HG03097 (cell line): ENCODE measurements around the gene SLC6A5.
A peak's percentile ranks its signal among the peaks of the same experiment; 100 is the strongest.

Source experiments
- ATAC-seq: cut with Tn5 transposase; IDR thresholded peaks from one replicate; pipeline ENCODE4 v1.9.1; 2021; ENCODE audit not compliant: unreplicated experiment, low FRiP score

Gene SLC6A5

GRCh38 chr11:20596205-20597153, 2.9 kb upstream of the SLC6A5 start:
- no peak for ATAC-seq

GRCh38 chr11:20597154-20597679, 2.2 kb upstream of the SLC6A5 start:
- no peak for ATAC-seq

DNA sequence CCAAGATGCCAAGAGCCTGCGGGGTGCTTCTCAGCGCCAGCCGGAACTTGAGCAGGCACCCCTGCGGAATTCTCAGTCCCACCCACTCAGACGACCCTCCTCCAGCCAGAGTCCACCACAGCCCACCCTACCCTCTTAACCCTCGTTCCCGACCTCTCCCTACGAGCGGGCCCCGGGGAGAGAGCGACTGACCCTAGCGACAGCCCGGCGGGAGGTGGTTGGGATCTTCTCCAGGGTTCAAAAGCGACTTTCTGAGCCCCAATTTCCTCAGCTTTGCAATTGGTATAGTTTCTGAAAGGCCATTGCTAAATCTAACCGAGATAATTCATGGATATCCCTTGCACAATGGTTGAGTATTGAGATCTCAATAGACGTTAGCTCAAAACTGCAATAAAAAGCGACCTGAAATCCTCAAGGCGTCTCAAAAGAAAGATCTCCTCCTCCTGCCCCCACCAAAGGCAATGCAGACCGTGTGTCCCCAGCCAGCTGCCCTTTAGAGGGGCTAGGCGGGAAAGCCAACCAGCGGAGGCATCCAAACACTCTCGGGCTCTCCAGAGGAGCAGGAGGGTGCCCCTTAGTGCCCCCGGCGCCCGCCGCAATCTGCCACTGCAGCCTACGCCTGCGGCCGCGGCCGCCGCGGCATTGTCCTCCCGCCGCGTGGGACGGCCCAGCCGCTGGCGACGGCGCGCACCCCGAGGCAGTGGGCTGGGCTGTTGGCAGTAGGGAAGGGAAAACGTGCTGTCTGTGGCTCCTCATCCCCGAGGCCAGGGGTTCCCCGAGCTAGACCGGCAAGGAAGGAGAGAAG, 1.5 kb upstream of the SLC6A5 start:
- ATAC-seq, result no peak

DNA sequence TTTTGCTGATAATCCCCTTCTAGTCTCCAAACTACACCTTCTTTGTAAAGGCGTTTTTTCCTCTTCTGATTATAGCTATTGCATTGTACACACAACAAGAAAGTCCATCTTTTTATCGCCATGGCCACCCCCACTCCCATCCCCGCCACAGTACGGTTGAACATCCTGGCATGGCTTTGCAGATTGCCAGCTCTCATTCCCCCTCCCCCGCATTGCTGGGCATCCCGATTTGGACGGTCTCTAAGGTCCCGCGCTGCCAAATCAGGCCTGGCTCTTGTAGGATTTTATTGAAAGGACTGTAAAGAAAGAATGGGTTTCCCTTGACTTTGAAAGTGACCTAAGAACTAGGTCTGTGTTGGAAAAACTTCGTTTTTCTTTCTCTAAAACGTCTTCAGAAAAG, 916 bp upstream of the SLC6A5 start:
- no peak for ATAC-seq

DNA sequence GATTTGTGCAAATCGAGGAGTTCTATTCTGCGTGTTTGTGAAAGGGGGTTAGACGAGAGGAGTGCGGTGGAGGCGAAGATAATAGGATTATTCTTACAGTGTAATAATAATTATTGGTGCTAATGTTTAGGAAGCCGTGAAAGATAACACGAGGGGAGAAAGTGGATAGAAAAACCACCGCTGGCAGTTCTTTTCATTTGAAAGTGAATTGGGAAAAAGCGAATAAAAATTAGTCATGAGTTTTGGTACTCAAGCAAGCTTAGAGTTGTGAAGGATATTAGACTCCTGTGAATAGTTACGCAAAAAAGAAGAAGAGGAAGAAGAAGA, 575 bp downstream of the SLC6A5 start:
- ATAC-seq, result no peak

DNA sequence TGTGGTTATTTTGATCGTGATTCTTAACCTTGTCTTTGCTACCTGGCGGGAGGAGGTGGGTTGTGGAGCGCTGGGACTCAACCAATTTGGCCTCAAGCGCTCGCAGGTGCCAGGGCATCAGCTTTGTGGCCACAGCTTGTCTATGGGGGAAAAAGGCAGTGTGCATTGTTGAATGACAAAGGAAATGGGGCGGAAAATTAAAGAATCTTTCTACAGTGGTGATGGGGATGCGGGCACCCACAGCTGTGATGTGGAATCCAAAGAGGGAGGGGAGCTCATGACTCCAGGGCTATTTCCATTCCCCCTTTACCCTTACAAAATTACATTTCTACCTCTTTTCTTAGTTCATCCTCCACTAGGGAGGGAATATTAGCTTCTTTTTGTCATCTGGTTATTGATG, 1.1 kb downstream of the SLC6A5 start:
- no peak for ATAC-seq

GRCh38 chr11:20601221-20601914, 2.0 kb downstream of the SLC6A5 start:
- ATAC-seq, result no peak

DNA sequence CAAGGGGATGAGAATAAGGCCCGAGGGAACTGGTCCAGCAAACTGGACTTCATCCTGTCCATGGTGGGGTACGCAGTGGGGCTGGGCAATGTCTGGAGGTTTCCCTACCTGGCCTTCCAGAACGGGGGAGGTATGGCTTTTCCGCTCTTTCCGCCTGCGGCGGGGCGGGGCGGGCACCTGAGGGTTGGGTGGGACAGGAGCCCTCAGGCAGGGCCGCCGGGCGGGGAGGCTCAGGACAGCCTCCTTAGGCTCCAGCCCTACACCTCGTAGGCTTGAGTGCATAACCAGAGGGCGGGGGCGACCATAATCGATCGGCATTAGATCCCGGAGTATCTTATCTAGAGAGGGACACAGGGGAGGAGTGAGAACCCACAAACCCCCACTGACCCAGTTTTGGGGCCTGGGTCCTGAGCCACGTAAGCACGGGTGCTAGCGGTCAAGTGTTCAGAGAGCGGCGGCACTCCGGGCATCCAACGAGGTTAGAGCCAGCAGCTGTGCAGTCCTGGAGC, 4.9 kb downstream of the SLC6A5 start:
- ATAC-seq, result no peak

- no peak for ATAC-seq
These were observed 5.6 kb downstream of the SLC6A5 start for GRCh38 chr11:20604864-20605601.

DNA sequence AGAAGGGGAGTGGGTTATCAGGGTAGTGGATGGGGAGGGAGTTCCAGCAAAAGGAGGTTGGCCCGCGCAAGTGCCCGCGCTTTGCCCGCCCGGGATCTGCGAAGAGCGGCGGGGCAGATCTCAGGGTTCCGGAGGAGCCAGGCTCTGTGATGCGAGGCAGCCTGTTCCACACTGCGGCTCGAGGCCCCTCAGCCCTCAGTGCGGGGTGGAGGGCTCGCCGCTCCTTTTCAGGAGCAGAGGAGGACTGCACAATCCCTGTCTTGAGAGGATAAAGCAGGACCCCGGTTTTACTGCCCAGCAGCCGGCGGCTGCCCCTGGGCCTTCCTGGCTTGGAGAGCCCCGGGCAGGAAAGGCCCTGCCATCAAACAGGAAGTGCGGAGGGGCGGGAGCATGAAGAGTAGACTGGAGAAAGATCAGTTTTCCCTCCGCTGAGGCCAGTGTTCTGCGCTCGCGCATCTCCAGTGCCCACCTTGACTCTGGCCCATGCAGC, 6.2 kb downstream of the SLC6A5 start:
- ATAC-seq, result no peak

GRCh38 chr11:20608934-20609333, 9.5 kb downstream of the SLC6A5 start:
- no peak for ATAC-seq

DNA sequence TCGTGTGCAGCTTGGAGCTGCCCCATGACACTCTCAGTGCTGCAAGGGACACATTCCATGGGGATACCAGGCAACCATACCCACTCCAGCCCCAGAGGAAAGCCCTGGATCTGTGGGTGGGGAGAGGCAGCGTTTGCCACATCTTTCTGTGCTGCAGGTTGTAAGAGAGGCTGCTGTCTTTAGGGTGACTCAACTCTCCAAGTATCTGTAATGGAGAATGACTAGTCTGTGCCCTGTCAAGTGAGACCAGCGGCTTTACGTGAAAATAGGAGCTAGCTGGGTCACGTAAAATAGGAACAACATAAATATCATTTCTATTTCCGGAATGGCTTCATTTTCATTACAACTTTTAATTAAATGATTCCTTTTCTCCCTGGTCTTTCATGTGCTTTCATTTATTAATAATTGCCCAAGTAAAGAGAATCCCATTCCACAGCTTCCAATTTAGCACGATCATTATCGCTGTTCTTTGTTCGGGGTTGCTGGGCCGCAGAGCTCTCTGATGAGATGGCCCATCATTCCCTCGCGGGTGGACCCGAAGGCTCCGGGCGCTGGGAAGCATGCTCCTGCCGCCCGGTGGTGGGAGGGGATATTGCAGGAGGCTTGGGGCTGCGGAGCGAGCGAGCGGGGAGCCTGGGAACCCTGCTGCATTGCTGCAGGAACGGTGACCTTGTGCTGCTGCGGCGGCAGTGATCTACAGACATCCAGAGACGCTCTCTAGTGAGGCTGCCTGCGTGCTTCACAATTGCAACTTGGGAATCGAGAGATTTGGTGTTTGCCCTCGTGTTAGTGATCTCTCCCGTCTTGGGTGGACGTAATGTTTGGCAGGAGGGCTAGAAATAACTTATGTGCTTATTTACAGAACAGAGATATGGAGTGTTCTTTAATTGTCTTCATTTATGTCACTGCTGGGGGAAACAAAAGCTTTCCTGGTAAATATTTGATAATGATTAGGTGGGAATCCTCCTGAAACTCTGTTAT, 10.6 kb downstream of the SLC6A5 start:
- peak; percentile 93 for ATAC-seq

GRCh38 chr11:20610825-20611224, 11.4 kb downstream of the SLC6A5 start:
- ATAC-seq, result no peak

DNA sequence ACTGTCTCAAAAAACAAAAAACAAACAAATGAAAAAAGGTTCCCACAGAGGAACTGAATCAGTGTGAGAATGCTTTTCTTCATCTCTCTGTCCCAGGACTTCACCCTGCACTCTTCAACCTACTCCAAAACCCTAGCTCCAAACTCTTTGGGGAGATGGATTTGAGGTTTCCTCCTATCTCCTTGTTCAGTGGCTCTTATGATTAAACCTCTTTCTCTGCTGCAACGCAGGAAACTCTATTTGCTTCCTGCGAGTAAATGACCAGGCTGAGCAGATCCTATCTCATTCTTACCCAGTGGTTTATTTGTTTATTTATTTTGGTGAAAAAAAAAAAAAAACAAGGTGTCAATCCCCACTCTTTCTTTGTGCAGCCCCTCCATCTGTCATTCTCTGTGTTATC, 12.0 kb downstream of the SLC6A5 start:
- no peak for ATAC-seq

DNA sequence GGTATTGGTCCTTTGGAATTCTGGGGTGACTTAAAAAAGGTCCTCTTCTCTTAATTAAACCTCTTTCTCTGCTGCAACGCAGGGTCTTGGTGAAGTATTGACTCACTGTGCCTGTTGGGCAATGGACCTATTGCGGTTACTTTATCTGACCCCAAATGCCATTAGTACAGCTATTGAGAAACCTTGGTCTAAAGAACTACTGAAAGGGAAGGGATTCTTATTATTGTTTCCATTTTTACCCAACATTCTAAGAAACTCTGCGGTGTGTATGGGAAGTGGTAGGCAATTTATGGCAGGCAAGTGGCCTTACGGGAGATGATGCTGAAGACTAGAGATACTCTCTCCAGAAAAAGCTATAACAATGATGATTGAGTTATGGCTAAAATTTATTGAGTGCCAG, 12.5 kb downstream of the SLC6A5 start:
- ATAC-seq, result no peak

- ATAC-seq, result no peak
These were observed 13.0 kb downstream of the SLC6A5 start for GRCh38 chr11:20612416-20612815.

DNA sequence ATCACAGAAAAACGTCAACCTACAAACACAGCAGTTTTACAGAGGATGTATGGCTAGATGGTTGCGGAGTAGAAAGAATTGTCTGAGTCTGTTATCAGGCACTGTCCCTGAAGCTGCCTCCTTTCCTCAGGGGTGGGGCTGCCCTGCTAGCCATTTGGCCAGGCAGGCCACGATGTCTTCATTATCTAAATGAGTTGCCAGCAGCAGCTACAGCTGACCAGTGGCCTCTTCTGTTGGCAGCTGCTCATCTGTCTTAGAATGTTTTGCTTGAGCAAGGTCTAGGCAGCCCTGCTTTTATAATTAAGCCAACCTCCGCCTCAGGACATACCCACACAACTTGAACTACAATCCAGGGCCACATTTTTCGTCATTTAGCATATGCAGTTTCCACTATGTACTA, 17.5 kb downstream of the SLC6A5 start:
- no peak for ATAC-seq

DNA sequence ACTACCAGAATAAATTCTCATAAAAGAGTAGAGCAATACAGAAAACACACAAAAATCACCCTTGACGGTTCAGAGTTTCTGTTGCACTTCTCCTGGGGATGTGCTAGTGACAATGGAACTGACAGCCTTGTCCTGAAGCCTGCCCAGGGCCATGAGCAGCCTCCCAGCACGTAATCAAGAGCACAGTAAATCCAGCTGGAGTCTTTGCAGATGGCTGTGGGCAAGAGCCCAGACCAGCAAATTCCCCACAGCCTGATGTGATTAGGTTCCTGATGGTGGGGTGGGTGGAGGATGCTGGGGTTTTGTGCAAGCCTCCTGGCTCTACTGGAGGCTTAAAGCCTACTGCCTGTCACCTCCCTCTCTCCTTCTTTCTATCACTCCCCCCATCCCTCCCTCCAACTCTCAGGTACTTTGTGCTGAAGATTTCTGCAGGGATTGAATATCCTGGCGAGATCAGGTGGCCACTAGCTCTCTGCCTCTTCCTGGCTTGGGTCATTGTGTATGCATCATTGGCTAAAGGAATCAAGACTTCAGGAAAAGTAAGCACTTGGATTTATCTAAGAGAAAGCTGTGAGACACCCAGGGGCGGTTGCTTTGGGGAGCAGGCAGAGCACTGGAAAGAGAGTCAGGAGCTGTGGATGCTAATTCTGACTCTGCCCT, 18.1 kb downstream of the SLC6A5 start:
- ATAC-seq, result no peak
